ENCODE measurements around the gene ST8SIA2.

ST8SIA2 gene, protein sequence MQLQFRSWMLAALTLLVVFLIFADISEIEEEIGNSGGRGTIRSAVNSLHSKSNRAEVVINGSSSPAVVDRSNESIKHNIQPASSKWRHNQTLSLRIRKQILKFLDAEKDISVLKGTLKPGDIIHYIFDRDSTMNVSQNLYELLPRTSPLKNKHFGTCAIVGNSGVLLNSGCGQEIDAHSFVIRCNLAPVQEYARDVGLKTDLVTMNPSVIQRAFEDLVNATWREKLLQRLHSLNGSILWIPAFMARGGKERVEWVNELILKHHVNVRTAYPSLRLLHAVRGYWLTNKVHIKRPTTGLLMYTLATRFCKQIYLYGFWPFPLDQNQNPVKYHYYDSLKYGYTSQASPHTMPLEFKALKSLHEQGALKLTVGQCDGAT

DNA sequence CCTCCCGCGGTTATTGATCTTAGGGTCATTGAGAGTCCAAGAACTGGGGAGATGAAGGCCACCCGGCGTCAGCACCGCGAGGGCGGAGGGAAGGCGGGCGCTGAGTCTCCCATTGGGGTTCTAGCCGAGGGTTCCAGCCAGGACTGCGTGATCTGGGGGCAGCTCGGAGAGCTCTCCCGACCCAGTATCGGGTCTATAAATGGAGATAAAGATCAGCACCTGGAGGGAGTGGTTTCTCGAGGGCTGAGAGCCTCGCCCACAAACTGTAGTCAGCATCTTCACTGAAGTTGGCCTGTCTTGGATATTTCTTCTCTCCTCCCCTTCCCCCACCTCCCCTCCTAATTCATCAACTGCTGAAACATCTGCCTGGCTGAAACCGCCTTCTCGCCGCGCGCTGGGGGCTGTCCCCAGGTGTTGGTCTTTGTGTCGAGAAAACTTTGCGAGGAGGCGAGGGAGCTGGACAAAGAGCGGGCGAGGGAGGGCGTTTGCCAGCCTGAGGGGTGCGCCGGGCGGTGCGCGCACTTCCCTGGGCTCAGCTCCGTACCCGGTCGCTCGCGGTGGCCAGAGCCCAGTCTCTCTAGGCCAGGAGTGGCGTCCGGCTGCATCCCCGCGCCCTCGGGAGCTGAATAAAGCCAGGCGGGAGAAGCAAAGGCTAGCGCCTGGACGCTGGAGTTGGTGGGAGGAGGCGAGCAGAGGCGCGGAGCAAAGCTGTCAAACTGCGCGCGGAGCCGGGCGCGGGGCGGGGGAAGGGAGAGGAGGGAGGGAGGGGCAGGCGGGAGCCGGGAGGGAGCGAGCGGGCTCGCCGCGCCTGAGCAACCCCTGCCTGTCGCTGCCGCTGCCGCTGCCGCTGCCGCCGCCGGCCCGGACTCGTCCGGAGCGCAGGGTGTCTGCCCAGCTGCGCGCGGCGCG lies at the start of gene ST8SIA2:
ST8SIA2 (plus strand) TSS at position 811 of the 909 bp plus-strand sequence. CDS start 184 bp downstream, outside the sequence.
- DNase-seq = peak; percentile 49

DNA sequence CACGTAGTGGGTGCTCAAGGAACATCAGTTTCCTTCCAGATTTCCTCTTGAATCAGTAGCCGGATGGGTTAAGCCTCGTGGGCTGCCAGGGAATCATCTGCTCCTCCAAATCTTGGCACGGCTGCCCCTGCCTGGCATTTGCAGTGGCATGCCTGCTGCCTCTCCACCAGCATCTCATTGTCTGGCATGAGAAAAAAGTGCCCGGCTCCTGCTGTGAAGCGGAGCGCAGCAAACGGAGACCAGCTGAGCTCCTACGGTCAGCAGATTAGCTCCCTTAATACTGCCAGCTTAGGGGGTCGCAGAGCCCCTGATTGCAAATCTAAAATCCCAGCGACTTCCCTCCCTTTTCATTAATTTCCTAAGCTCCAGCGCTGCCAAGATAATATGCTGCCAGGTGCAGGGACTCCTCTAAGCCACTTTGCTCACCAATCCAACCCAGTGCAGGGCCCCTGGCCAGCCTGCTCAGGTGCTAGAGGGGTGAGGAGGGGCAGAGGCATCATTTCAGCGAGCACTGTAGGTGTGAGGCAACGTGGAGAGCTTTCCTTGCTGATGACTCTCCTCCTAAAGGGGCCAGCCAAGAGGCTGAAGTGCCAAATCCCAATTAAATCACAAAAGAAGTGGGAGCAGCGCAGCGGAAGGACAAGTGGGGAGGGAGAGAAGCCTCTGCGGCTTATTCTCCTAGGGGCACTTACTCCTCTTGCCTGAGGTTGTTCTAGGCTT lies 49.6 kb upstream of the ST8SIA2 start:
- peak; percentile 87 for DNase-seq

DNA sequence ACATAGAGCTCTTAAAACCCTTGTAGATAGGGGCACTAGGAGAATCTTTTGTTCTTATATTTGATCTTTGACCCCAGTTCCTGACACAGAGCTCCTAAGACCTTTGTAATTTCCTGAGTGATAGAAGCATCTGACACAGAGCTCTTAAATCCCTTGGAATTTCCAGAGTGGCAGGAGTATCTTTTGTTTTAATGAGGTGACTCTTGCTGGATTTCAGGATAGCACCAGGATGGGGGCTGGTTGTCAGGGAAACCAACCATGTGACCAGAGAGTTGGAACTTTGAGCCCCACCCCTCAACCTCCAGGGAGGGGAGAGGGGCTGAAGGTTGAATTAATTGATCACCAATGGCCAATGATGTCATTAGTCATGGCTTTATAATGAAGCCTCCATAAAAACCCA lies 47.6 kb upstream of the ST8SIA2 start:
- DNase-seq = no peak

DNA sequence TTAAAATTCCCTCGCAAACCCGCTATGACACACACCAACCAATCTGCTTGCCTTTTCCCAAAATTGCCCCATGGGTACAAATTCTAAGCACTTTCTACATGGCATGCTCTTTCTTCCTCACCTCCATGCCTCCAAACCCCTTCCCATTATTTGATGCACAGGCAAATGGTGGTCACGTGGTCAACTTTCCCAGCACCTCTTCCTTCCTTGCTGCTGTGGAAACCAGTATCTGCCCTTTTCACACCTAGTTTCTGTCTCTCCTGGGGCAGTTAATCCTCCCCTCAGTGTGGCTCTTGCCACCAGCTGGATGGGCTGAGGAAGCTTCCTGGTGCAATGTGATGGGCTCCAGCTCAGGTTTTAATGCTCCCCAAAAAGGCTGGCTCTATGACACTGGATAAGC lies 38.4 kb upstream of the ST8SIA2 start:
- DNase-seq = no peak

DNA sequence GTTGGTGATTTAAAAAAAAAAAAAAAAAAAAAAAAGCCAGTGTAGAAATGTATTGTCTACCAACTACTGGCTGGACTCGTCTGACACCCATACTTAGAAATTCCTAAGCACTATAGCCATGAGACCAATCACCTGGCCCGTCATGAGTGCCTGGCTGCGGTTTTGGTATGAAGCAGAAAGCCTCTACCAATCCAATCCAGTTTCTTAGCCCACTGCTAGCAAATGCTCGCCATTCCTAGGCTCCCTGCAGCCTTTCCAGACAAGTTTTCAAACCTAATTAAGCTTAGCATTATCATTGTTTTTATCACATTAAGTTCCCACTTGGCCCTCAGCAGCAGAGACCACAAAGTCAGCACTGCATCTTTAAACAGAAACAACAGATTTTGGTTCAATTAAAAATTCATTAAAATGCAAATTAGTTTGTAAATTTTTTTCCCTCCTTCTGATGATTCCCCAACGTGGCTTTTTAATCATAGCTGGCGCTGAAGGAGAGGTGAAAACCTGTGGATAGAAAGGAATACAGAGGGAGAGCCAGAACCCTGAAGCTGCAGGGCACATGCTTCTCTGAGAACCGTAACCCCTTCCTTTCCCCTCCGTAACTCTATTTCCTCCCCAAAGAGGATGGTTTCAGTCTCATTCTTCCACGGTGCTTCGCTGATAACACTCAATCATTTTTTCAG lies 32.2 kb upstream of the ST8SIA2 start:
- DNase-seq = no peak

DNA sequence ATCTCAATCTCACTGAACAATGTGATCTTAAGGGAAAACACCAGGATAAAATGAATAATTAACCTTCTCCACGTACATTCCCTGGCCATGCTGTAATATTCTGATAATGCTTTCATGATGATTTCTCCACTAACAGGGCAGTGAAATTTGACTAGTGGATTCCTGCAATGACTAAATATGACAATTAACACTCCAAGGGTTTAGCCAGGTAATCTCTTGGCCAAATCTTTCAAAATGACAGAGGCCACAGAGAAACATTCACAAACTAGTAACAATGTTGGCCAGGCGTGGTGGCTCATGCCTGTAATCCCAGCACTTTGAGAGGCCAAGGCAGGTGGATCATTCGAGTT lies 31.7 kb upstream of the ST8SIA2 start:
- DNase-seq = no peak

DNA sequence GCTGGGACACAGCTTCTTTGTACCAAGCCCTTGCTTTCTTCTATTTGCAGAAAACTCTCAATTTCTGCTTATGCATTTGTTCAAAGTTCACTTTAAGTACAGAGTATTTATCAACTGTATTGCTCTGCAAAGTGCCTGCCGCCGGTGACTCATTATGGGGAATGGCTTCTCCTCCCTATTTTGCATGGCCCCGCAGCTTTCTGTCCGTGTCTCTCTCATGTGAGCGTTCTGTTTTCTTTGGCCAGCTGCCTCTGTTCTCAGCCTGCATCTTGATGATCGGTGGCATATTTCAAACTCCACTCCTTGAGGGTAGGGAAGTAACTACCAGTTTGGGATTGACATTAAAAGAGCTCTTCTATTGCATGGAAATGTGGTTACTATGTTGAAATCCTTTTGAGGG lies 28.6 kb upstream of the ST8SIA2 start:
- no peak for DNase-seq

DNA sequence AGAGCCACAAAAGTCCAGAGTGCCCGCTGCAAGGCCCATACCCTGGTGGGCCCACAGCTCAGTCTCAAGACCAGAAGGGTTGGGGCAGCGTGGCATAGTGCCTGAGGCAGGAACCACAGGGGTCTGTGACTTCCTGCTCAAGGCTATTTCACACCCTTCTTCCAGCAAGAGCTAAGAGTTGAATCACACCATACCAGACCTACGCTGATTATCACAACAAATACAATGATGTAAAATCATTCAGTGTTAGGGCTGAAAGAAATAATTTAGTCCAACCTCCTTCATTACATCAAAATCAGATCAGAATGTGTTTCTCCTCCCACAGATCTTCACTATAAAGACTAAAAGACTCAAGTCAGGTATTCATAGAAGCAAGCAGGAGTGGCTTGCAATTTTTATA lies 27.8 kb upstream of the ST8SIA2 start:
- no peak for DNase-seq

DNA sequence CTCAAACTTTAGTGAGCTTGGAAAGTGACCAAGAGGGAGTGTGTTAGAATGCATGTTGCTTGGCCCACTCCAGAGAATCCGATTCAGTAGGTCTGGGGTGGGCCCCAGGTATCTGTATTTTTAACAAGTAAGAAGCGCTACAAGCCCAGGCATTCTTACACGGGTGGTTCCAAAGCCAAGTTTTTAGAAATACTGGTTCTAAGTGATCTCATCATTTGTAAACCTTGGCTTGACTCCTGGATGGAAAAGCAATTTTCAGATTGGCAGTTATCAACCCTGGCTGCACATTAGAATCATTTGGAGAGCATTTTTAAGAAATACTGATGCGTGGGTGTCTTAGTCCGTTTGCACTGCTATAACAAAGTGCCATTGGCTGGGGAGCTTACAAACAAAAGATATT lies 27.3 kb upstream of the ST8SIA2 start:
- DNase-seq = no peak

DNA sequence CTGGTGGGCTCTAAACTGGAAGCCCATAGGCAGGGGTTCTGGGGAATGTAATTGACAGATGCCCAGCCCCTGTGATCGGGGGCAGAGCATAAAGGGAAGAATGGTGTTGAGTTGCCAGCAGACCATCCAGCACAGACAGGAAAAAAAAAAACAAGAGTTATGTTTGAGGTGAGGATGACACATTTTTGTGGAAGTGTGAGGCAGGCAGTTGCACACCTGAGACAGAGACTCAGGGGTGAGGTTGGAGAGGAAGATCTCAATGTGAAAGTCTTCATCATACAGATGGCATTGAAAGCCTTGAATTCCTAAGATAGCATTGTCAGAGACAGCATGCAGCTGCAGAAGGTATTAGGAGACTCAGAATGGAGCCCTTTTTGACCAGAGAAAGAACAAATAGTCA lies 18.6 kb upstream of the ST8SIA2 start:
- DNase-seq = no peak

DNA sequence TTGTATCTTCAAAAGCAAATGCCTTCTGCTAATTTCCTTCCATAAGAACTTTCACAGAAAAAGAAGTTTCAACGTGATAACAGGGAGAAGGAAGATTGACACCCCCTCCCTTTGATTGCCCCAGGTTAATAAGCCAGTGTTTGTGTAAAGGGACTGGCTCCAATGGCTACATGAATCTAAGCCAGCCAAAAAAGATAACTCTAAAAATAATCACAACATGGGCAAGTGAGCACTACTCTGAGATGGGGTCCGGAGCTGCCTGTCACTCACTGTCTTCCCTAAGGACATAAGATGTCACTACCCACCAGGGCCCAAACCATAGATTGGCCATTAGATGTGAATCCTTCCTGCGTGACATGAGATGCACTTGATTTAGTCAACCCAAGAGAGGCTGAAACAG lies 17.6 kb upstream of the ST8SIA2 start:
- DNase-seq = no peak

DNA sequence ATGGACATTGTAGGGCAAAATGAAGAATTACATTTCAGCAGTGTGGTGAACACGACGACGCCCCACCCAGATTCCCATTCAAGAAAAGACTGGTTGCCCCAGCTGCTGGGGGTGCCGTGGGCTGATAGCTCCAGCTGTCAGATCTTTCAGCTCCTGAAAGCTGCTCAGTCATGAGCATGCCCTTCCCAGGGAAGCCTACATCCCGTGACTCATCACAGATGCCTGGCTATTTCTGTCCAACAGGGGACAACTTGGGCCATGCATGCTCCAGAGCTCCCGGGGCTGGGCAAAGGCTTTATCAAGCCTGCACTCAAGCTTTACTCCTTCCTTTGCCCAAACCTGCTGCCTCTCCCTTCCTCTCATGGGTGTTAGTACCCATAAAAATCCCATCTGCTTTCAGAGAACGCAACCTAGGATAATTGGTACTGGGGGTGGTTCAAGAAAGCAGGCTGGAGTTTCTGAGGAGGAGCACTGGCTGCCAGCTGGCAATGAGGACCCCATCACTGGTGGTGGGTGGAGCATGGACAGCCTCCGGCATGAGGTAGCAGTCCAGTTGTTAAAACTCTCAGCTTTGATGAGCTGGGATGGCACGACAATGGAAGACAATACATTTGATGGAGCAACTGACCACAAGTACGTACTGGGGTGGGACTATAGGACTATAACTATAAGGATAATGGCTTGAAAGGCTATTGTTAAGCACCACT lies 16.4 kb upstream of the ST8SIA2 start:
- peak; percentile 68 for DNase-seq

DNA sequence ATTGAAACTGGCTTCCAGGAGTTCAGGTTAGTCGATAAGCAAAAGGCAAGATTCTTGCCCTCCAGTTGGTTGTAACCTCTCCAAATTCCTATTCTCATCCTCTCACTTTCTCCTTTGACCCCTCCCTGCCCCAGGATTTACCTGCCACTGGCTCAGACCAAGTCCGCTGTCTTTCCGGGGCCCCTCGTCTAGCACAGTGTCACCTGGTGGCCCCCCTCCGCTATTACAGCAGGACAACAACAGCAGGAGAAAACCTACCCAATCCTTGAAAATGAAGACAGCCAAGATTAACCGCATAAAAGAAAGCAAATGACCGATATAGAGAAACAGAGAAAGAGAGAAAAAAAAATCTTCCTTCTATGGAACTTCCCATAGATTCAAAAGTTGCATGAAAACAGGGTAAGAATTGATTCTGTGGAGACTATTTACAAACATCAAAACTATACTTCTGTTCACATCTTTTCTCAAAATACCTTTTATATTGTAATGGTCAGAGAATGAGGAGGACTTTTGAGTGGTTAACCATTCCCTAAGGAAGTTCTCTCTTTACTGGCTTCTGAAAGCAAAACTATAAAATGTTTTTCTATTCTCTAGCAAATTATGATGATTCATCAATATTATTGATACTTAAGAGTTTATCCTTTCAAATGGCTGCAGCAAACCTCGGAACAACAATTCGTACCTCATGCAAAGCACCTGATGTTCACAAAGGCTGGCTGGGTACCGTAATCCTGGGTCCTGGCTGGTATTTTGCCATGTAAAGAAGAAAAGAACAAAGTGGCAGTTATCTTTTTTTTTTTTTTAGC lies 10.0 kb upstream of the ST8SIA2 start:
- DNase-seq = no peak

DNA sequence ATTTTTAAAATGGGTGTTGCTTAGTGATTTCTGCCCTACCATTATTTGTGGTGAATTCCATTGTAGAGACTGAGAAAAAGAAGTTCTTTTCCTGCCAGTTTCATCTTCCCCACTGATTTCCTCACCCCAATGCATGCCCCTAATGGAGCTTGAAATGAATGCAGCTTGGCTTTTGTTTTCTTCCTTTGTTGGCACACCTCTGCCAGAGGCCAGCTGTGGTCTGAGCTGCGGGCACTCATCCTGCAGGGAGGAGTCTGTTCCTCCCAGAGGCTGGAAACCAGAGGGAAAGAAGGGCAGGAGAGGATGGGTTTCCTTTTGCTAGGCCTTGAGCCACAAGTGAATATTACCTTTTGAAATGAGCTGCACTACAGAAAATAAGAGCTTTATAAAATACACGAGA lies 9.3 kb upstream of the ST8SIA2 start:
- no peak for DNase-seq

DNA sequence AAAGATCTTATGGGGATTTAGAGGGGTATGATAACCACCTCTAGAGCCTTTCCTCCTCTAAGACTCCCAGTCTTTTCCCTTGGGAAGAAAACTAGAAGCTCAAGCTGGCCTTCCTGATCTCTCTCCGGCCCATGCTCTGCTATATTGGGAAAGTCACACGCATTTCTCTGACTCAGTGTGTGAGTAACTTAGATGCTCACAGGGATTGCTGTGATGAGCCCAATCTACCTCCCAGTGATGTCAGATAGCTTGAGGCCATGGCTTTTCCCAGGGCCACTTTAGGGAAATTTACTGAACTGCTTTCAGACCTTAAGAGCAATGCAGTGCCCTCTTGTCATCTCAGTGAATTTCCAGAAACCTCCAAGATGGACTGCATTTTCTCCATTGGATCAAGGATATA lies 8.6 kb upstream of the ST8SIA2 start:
- DNase-seq = no peak

DNA sequence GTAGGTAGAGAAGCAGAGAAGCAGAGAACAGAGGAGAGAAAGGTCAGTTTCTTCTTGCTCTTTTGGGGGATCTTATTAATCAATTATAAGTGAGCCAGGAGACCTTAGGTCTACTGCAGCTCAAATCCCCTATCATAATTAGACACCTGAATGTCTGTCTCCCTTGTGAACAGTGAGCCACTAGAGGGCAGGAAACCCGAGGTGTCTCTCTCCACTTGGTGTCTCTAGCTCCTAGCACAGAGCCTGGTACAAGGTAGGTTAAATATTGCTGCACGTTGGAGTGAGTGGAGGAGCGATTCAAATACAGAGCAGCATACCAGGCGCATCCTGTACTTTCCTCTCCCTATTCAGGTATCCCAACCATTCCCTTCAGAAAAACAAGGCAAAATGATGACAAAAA lies 2.0 kb upstream of the ST8SIA2 start:
- peak; percentile 33 for DNase-seq

DNA sequence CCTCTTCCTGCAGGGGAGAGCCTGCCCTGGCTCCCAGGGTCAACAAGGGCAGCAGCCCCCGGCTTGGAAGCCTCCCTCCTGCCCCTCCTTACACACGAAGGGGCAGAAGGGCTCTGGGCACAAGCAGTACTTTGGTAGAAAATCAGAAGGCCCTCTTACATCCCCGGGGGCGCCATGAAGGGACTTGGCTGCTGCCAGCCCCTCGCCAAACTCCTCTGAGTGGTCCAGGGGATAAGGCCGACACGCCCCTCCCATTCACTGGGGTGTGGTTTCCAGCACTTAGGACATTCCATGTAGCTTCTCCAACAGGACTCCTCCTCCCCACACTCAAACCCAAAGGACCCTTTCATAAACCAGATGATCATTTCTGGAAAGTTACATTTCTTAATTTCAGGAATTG lies 1.2 kb upstream of the ST8SIA2 start:
- DNase-seq = no peak

DNA sequence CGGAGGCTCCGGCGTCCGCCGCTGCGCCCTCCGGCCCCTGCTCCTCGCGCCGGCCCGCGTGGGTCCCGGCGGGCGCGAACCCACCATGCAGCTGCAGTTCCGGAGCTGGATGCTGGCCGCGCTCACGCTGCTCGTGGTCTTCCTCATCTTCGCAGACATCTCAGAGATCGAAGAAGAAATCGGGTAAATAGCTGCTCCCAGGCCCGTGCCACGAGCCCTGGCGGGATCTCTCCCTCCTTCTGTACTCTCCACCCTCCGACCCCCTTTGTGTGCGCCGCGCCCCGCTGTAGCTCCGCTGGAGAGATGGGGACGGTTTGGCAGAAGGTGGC lies 263 bp downstream of the ST8SIA2 start:
- DNase-seq = peak; percentile 41

DNA sequence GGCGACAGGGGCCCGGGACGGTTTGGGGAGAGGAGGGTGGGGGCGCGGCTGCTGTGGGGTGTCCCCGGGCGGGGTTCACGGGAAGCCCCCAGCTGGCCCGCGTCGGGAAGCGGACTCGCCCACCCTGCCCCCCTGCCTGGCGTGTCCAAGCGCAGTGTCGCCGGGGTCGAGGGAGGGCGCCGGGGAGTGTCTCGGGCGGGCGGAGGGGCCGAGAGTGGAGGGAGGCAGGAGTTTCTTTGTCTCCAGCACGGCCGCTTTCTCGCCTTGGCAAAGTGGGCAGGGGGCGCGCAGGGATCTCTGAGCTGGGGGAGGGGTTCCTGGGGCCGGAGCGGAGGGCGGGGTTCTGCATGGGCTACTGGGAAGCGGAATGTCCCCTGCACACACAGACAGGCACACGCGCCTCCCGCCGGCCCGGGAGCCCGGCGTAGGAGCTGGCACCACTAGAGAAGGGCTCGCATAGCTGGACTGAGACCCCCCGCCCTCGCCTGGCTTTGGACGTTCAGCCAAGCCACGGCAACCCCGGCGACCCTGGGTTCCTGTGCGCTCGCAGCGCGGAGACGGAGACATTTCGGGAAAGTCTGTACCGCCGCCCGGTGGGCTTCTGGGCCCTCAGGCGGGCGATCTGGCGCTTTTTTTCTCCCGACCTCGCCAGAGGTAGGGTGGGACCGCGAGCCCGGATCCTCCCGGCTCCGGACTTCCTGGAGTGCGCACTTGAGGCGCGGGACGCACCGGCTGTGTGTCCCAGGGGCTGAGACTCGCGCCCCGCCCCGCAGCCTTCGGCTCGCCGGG lies 822 bp downstream of the ST8SIA2 start:
- DNase-seq = peak; percentile 39

DNA sequence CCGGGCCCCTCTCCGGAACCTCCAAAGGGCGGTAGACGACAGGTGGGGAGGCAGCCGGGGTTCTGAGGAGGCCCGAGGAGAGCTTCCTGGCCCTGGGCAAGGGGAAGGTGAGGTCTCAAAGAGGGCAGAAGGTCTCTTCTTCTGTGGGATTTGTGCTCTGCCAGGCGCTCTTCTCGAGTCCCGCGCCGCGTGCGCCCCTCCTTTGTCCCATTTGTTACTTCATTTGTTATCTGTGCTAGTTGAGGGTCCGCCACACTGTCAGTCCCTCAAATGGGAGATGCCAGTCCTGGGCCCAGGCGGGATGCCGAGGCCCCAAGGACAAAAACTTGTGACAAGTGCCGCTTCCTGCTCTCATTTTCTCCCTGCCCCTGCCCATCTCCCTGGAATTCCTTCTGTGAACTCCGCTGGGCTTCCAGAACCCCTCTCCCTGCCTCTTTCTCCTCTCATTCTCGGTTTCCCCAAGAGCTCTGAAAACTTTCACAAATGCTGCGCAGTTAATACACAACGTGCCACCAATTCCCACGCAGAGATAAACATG lies 1.5 kb downstream of the ST8SIA2 start:
- no peak for DNase-seq
